GM10248 (cell line): ENCODE results near the gene HYI.

Experiments used
- CTCF ChIA-PET: fragments of 300-600 bp; sonication (Branson Sonifier 250); formaldehyde crosslinking; extraction: SDS; loops from one replicate; lab custom pipeline; 2021; ENCODE audit warnings: antibody characterized with exemption; lab: Yijun Ruan, JAX
- POLR2A ChIA-PET: fragments of 350-650 bp; sonication (Branson Sonifier 250); formaldehyde crosslinking; extraction: SDS; loops from one replicate; lab custom pipeline; 2020; ENCODE audit warnings: antibody characterized with exemption; lab: Yijun Ruan, JAX
- DNase-seq: peaks from one replicate; pipeline ENCODE4 v3.0.0; 2012; ENCODE audit errors: extremely low spot score
- CTCF ChIP-seq: IDR thresholded peaks from 2 replicates; pipeline ENCODE4 v1.5.1; 2012; ENCODE audit warnings: mild to moderate bottlenecking, low read depth; ENCODE audit errors: extremely low read depth, missing control alignments, control extremely low read depth

Gene HYI

GRCh38 chr1:43402089-43402865 is 51.5 kb downstream of the HYI start:
- no peak for TF ChIP-seq CTCF
- POLR2A ChIA-PET = no interaction called here
- CTCF ChIA-PET = no interaction called here
- DNase-seq = no peak
